HG03354 (cell line): Measurements from ENCODE around the gene B4GALT5.

ENCODE experiments used
- ATAC-seq: cut with Tn5 transposase; IDR thresholded peaks from one replicate; pipeline ENCODE4 v1.9.1; 2021; ENCODE audit warnings: mild to moderate bottlenecking; ENCODE audit not compliant: unreplicated experiment, poor library complexity, severe bottlenecking

B4GALT5 gene

DNA sequence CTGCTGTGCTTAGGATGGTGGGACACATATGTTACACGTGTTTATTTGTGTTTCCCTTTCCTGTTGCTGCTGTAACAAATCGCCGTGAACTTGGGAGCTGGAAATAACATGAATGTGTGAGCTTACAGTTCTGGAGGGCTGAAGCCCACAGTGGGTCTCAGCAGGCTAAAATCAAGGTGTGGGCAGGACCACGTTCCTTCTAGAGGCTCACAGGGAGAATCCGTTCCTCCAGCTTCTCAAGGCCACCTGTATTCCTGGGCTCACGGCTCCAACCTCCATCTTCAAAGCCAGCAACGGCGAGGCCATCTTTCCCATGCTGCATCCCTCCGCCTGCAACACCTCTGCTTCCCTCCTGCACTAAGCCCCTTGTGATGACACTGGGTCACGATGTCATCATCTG is 118.3 kb downstream of the B4GALT5 start:
- ATAC-seq, result no peak

GRCh38 chr20:49594931-49595315 is 118.8 kb downstream of the B4GALT5 start:
- ATAC-seq, result no peak

DNA sequence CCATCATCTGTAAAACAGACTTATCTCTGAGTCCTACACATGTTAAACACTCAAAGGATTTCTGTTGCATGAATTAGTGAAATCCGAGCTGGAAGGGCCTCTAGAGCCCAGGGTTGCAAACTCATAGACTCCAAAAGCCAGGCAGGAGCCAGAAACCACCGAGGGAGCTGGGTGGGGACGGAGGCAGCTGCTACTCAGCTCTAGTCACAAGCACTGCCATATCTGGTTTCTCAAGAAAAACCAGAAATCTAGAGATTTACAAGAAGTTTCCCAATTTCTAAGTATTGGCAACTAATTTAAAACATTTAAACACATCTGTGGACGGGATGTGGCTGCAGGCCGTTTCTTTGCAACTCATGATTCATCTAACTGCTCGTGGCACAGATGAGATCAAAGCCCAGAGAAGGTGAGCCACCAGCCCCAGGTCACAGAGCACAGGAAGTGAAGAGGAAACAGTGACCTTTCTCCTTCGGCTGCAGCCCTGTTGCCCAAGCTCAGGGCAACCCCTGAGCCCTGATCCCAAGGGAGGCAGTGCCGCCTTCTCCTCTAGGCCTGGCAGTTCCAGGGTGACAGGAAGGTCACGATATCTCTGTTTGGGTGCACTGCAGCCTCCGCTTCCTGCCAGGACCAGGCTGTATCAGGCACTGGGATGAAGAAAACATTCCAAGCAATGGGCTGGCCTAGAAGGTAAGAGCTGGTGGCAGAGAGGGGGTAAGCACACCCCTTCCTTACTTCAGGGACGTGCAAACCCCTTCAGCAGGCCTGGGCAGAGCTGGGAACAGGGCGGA is 119.3 kb downstream of the B4GALT5 start:
- ATAC-seq, result no peak

GRCh38 chr20:49593466-49594142 is 120.1 kb downstream of the B4GALT5 start:
- ATAC-seq, result no peak

- no peak for ATAC-seq
These were observed 121.6 kb downstream of the B4GALT5 start for GRCh38 chr20:49592120-49592519.

GRCh38 chr20:49591217-49591865 is 122.3 kb downstream of the B4GALT5 start:
- no peak for ATAC-seq

GRCh38 chr20:49590163-49591017 is 123.3 kb downstream of the B4GALT5 start:
- ATAC-seq, result no peak

GRCh38 chr20:49589747-49590146 is 123.9 kb downstream of the B4GALT5 start:
- no peak for ATAC-seq

GRCh38 chr20:49587111-49587570 is 126.5 kb downstream of the B4GALT5 start:
- ATAC-seq, result no peak

GRCh38 chr20:49585585-49586245 is 128.0 kb downstream of the B4GALT5 start:
- no peak for ATAC-seq

DNA sequence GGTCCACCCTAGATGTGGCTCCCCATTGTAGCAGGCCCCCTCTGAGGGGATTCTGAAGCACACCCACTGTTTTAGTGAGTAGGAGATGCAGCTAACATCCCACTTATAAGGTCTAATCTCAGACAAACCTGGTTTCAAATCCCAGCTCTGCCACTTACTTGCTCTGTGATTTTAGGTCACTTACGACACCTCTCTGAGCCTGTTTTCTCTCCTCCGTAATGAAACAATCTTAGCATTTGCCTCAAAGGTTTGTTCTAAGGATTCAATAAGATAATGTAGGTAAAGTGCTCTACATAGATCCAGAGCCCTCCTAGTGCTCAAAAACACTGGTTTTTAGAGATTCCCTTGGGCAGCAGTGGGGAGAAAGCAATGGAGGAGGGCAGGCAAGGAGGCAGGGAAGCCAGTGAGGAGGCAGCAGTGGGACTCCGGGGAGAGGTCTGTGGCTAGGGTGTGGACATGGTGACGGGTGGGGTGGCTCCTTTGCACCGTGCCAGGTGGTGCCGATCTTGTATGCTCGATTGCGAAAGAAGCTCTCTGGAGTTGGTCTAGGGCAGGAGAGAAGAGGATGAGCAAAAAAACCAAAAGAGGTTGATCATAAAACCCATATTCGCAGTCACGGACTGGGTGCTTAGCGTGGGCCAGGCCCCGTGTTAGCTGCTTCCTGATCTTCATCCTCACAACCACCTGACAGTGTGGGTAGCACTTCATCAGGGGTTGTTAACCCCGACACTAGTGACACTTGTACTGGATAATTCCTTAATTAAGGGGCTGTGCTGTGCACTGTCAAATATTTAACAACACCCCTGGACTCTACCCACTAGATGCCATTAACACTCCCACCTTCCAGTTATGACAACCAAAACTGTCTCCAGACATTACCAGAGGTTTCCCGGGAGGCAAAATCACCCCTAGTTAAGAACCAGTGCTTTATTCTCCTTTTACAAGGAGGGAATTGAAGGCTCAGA is 129.0 kb downstream of the B4GALT5 start:
- no peak for ATAC-seq

- ATAC-seq, result no peak
These were observed 129.8 kb downstream of the B4GALT5 start for GRCh38 chr20:49583669-49584417.

- no peak for ATAC-seq
These were observed 130.4 kb downstream of the B4GALT5 start for GRCh38 chr20:49583343-49583668.
